Fibroblast of upper back skin (primary cell): ENCODE data around the gene PIGM.
A peak's percentile ranks its signal among the peaks of the same experiment; 100 is the strongest.
"Not testable (repeated sequence)": the region's sequence is repeated elsewhere in the genome, so short reads cannot be mapped to it uniquely, and the experiment has no call there.

Experiments
- DNase-seq: peaks from one replicate; pipeline ENCODE4 v3.0.0-alpha.2; 2013

Gene PIGM

DNA sequence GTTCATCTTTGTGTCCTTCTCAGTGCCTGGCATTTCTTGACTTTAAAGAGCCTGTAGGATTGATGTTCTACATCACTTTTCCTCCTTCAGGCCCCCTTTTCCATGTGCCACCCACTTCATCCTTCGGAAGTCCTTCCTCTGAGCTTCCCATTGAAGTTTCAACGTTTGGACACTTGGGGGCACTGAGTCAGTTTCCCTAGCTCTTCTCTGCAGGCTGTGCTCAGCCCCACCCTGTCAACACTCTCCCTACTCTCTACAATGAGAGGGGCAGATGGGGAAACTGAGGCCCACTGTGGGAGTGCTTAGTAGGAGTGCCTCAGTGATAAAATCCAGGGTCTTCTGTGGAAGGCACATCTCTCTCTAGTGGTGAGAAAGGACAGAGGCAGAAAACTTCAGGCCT, 26.3 kb upstream of the PIGM start:
- no peak for DNase-seq

DNA sequence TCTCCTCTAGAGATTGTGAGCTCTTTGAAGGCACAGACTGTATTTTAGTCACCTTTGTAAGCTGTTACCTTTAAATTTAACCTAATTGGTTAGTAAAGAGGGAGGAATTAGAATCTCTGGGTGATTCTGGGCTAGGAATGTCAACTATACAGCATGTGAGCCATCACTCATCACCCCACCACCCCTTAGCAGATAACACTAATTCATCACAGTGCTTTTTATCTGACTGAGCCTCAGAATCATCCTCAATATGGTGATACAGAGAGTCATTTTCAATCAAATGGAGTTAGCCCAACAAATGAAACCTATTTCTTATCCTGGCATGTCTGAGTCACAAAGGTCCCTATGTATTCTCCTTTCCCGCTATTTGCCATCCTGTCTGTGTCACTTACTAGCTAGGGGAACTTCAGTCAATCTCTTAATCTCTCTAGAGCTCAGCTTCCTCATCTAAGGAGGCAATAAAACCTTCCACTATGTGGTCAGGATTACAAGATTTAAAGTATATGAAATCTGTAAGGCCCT, 24.9 kb upstream of the PIGM start:
- no peak for DNase-seq

DNA sequence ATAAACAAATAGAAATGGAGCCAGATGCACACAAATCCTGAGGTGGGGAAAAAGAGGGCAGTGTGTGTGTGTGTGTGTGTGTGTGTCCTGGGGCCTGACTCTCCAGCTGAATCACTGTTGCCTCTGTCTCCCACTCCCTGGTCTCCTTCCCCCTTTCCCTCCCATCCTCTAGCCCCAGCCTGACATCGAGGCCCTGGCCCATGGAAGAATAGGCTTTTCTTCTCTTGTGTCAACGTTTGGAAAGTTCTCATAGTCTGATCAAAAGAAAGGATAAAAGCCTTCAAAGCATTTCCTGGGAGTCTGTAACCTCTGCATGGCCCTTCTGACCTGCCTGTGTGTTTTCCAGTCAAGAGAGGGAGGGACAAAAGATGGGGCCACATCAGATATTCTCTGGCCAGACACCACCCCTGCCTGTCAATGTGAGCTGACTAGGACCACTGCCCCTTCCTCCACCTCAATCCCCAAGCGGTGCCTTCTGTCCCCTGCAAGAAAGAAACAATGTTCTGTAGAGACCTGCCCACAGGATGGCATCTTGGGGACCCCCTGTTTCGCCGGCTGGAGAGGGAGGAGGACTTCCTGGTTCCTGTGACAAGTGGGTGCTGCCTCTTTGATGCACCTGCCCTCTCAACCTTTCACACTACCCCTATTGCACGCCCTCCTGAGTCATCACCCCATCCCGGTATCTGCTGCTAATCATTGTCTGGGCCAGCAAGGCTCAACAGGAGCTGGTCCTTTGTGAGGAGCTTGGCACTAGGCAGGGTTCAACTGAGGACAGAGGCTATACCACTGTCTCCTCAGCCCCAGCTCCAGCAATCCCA, 22.0 kb upstream of the PIGM start:
- no peak for DNase-seq

DNA sequence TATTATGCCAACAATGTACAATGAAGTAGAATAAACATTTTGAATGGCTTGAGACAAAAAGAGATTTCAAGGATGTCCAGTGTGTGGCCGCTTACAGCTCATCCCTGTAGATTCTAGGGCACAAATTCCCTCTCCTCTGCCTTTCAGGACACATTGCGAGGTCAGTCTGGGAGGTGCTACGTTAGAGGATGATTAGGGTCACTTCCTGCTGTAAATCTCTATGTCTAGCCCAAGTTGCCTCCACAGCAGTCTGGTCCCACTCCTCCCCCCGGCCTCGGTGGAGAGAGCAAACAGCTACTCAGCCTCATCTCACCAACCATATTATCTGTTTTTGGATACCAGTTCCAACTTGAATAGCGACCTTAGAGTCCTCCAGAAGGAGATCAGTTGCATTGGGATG, 21.1 kb upstream of the PIGM start:
- DNase-seq, result no peak

DNA sequence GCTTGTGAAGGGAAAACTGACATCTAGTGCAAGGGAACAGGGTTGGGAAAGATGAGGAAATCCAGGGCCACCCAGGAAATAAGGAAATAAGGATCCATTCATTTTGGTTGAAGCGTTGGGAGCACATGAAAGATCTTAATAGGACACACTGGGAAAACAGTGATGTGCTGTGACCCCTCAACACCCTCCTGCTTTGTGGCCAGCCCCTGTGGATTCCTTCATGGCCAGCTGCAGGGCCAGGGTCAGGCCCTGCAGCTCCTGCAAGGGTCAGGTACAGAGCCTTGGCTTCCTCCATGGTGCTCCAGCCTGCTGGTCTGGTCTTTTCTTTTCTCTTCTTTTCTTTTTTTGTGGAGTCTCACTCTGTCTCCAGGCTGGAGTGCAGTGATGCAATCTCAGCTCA, 18.8 kb upstream of the PIGM start:
- no peak for DNase-seq

DNA sequence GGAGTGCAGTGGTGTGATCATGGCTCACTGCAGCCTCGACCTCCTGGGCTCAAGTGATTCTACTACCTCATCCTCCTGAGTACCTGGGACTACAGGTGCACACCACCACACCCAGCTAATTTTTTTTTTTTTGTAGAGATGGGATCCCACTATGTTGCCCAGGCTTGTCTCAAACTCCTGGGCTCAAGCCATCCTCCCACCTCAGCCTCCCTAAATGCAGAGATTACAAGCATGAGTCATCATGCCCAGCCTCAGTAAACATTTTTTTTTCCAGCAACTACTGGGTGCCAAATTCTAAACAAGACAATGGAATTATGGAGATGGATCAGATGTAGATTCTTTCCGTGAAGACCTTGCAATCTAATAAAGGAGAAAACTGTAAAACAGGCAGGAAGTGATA, 18.4 kb upstream of the PIGM start:
- not testable (repeated sequence) for DNase-seq

DNA sequence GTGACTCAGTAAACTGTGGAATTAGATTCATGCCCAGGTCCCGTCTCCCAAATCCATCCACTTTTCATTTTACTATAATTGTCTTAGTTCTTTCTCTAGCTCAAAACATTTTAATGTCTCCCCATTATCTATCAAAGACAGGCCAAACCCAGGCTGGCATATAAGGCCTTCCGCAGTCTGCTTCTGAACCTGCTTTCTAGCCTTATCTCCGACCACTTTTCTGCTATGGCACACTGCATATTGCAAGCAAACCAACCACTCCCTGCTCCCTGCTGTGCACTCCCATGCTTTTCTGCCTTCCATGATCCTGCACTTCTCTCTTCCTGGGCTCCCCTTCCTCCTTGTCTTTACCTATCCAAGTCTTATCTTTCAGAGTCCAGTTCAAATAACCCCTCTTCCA, 17.3 kb upstream of the PIGM start:
- no peak for DNase-seq

DNA sequence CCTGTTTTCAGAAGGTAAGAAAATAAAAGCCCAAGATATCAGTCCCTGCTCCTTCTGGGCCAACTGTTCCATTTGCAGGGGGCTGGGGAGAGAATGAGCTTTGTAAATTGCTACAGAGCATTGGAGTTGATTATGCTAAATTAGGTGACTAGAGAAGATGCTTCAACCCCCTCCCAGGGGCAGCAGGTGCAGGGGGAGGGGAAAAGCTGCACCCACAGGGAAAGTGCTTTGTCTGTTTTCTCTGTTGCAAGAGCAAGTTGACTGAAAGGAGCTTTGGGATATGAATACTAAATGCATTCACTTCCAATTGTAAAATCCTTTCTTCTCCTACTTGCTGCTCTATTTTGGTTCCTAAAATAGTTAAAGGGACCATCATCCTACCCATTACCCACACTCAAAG, 16.5 kb upstream of the PIGM start:
- DNase-seq, result no peak

DNA sequence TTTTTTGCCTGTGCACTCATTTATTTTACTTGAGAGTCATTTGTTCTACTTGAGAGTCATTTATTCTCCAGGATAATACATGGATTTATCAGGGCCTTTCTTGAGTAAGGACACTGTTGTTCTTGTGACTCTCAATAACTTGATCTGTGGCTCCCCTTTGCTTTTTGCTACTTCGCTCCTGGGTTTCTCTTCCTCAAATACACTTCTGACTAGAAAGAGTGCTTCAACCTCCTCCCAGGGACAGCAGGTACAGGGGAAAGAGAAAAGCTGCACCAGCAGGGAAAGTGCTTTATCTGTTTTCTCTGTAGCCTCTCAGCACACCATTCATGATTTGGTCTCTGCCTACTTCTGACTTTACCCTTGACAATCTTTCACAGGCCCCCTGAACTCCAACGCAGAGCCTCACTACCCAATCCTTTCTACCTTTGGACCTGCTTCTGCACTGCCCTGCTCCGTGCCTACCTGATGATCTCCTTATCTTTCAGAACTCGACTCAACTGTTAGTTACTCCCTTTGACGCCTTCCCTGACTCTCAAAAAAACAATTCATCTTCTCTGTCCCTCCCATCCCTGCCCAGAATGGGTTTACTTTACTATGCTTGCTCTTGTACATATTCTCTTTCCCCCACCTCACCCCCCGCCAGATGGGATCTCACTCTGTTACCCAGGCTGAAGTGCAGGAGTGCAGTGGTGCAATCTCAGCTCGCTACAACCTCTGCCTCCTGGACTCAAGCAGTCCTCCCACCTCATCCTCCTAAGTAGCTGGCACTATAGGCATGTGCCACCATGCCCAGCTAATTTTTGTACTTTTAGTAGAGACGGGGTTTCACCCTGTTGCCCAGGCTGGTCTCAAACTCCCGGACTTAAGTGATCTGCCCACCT, 15.6 kb upstream of the PIGM start:
- no peak for DNase-seq

DNA sequence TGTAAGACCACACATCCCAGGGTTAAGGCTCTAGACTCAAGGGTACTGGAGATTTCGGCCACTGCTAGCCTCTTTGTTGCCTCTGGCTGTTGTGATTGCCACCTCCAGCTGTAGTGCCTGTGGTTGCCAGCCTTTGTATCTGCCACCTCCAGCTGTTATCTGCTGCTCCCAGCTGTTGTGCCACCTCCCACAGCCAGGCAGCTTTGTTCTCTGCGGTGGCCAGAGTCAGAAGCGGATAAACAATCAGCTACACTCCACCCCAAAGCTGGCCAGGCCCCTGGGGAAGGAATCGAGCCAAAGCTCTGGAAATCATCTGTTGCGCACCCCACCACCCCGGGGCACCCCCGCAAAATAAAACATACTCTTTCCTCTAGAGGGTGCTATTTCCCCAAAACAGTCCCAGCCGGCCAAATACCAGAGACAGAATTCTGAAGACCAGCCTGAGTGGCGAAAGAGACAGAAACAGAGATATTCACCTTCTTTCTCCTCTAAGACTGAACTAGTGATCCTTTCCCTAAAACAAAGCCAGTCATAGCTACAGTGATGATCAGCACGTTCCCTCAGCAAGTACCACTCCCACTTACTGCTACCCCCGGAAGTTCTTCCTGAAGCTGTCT, 14.8 kb upstream of the PIGM start:
- DNase-seq, result peak; percentile 25

DNA sequence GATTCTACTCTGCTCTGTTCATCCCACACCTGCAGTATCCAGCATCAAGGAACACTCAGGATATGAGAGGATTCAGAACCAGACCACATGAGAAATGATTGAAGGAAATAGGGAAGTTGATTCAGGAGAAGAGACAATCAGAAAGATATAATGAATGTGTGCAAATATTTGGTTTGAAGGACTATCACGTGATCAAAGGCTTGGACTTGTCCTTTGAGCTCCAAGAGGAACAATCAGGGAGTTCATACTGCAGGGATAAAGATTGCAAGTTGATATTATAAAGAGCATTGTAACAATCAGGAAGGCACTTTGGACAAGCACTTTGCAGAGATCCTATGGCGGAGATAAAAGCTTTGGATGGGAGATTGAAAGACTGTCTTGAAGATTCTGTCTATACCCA, 13.9 kb upstream of the PIGM start:
- DNase-seq, result no peak

DNA sequence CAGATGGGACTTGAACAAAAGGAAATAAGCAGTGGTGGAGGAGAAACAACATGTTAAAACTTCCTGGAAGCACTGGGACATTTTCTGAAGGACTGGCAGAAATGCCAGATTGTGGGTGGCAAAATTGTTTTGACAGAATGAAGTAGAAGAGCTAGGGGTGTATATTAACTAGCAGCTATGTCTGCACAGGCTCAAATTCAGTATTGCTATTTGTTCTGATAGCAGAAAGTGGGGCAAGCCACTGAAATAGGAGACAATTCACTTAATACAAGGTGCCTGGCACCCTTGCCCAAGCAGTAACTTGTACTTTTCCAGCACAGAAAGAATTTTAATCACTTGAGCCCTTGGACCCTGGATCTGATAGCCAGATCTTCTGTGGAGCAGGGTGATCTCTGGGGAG, 11.8 kb upstream of the PIGM start:
- DNase-seq, result no peak

DNA sequence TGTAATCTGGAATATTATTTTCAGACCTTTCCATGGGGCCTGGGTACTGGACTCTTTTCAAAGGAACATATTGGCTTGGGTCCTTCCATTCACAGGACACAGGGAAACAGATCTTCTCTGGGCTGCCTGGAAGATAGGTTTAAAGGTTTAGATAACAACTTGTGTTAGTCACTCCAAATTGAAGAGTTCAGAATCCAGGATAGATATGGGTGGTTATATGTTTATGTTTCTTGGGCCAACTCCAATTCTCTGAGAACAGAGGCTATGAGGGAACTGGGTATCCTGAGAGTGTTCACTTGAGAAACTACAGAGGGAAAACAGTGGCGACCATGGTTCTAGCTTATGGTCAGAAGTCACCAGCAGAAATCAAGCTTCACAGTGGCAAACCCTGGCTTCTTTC, 8.7 kb upstream of the PIGM start:
- no peak for DNase-seq

DNA sequence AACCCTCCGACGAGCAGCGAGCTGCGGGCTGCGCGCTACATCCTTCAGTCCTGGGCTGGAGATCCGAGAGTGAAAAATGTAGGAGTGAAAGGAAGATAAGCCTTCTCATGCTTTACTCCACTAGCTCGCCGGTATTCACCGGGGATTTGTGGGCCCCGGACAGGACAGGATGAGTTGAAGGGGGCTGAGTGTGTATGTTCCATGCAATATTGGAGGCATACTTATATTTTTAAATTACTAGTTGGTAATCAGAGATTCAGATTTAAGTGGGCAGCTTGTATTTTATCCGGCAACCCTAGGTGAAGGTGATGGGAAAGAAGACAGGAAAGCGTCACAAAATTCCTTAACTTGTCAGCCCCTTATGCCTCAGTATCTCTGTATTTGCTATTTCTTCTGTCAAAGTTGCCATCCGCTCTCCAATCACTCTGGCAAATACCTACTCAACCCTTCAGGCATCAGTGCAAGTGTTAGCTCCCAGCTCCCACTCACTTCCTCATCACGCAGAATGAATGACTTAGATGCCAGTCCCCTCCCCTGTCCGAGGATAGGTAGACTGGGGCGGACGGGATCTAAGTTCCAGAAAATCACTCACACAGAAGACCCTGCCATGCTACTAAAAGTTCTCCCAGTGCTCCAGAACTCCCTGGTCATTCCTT, 503 bp upstream of the PIGM start:
- DNase-seq, result no peak

DNA sequence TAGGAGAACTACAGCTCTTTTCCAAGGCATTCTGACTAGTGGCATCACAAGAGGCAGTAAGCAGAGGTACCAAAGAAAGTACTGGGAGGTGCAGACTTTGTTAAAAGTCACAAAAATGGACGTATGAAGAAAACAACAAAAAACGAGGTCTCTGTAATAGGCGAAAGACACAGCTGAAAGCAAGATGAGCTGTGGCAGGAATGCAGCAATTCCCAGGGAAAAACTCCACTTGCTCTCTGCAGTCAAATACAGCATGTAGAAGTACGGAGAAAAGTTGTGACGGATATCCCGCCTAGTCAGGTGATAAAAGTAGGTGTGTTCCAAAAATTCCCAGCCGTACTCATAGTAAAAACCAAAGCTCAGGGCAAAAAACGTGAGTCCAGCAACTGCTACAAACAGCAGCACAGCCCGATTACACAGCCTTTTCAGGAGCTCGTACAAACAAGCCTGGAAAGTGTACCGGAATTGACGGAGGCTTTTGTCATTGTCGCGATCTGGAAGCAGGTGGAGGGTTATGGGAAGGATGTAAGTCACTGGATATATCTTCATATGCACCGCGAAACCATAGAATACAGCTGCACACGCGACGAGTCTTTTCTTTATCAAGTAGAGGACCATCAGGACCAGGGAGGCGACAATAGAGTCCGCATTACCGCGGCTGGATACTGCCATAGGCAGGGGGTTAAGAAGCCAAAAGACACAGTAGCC, 979 bp downstream of the PIGM start:
- DNase-seq, result no peak

DNA sequence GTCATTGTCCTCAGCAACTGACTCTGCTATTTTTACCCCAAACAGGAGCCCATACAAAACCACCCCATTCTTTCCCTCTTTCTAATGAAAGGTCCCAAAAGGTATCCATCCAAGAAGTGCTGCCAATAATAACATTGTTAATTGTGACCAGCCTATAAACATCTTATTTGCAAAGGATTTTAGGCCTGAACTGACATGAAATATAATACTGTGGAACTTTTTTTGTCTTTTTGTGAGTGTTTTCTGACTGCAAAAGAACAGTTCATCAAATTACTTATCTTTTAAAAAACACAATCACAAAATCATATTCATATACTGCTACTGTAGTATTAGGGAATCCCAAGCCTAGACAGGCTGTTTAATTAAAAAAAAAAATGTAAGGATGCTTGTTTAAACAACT, 3.4 kb downstream of the PIGM start:
- no peak for DNase-seq

DNA sequence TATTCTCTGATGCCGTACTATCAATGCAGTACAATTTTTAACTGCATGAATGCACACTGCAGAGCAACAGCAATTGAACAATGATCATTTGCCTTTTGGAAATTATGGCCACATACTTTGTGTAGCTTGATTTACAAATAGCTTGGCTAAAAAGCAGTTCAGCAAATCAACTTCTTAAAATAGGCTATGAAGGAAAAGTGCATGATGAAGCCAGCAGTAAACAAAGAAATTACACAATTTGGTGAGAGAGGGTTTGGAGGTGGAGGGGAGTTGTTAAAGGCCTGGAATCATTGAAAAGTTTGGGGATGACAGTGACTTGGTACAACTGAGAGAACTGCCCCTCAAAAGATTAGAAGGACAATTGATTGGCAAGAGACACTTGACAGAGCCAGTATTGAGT, 6.5 kb downstream of the PIGM start:
- DNase-seq, result no peak

DNA sequence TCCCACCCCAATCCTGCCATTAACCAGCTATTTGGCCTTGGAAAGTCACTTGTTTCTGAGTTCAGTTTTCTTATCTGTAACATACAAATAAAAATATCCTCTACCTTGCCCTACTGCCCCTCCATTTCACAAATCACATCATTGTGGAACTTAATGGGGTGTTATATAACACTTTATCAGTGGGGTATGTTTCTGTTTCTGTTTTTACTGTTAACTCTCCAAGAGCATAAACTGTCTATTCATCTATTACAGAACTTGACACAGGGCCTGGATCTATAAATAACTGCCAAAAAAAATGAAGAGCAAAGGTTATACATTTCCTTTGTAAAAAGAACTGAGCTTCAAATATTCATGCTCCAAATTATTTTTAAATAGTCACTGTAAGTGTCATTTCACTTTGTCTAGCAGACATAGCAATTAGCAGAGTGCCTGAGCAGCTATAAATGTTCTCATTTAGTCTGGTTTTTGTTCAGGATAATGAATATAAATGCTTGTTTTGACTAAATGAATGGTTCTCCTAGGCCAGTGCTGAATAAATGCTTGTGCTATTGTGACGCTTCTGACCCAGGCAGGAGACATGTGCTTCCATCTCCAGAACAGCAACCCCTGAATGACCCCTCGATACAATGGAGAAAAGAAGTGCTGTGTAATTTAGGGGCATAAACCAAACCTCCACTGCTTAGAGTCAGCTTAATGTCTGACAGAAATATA, 7.4 kb downstream of the PIGM start:
- no peak for DNase-seq

DNA sequence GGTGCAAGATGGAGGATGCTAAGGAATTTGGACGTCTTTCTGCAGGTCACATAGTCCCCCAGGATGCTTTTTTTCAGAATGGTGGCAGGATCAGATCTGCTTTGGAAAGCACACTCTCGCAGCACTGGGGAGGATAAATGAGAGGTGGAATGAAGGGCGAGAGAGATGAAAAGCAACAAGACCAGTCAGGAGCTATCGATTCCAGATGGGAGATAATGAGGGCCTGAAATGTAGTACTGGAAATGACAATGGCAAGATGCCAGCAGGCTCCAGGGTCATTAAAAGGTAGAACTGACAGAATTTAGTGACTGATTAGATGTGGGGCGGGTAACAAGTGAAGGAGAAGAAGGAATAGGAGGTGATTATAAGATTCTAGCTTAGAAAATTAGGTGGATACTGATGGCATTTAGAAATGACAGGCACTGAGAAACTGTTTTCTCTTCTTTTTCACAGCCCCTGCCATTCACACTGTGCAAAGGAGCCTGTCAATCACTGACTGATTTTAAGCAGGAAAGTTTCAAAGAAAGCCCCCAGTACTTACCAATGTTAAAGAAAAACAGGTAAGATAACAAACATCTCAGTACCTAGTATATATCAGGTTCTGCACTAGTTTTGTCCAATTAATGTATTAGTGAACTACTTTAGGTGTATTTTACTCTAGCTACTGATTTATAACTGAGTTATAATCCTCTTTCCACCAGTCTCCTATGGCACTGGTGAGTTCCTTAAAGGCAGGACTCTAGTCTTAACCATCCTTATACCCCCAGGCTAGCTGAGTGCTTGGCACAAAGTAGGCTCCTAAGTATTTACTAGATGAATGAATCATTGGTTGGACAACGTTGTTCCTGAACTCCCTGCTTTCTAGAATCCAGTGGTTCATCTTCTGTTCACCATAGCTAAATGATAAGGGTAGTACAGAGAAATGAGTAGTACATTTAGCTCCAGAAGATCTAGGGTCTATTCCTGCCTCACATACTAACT, 9.2 kb downstream of the PIGM start:
- DNase-seq, result no peak

DNA sequence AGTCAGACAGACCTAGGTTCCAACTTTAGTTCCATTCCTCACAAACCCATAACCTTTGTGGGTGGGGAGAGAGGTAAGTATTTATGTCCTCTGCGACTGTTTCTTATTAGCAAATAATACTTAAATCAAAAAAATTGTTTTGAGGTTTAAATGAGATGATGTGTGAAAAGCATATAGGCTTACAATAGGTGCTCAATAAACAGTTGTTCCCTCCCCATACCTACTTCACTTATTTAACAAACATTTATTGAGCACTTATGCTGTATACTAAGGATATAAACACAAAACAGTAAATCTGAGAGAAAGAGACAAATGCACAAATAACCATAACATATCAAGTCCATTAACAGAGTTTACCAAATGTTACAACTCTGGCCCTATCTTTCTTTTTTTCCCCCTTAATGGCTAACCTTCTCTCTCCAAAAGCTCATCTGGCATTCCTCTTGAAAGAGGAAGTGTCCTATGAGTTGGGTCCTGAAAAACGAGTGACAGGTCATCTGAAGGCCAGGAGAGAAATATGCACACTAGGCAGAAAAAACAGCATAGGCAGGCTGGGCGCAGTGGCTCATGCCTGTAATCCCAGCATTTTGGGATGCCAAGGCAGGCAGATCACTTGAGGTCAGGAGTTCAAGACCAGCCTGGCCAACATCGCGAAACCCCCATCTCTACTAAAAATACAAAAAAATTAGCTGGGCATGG, 10.3 kb downstream of the PIGM start:
- no peak for DNase-seq
